Stimulated activated naive CD8-positive, alpha-beta T cell treated with anti-CD3 and anti-CD28 coated beads, Interleukin-15, amount 100 ng/mL, for 72 hours (primary cell): ENCODE results near the gene HPN.
A peak's percentile ranks its signal among the peaks of the same experiment; 100 is the strongest.
"Not testable (repeated sequence)": the region's sequence is repeated elsewhere in the genome, so short reads cannot be mapped to it uniquely, and the experiment has no call there.

Experiments used
- ATAC-seq: fragments of 150-1000 bp; cut with Tn5 transposase; 2 replicates; pipeline ENCODE4 v1.10.0; 2021; ENCODE audit warnings: mild to moderate bottlenecking, moderate library complexity
- DNase-seq, 2 donors: peaks; one replicate each; pipeline ENCODE4 v3.0.0; 2021 to 2022
- H3K27ac Mint-ChIP-seq, 2 donors: one replicate each; pipeline ENCODE4 v1.8.0; 2022; ENCODE audit warnings: mild to moderate bottlenecking in 2 of 2, mixed read lengths in 2 of 2, moderate library complexity in 2 of 2
- H3K27me3 Mint-ChIP-seq: one replicate; pipeline ENCODE4 v1.8.0; 2022; ENCODE audit warnings: mixed read lengths
- H3K4me1 Mint-ChIP-seq: one replicate; pipeline ENCODE4 v1.8.0; 2022; ENCODE audit warnings: mild to moderate bottlenecking, mixed read lengths
- H3K4me3 Mint-ChIP-seq, 2 donors: one replicate each; pipeline ENCODE4 v1.8.0; 2022; ENCODE audit warnings: mild to moderate bottlenecking in 2 of 2, mixed read lengths in 2 of 2, moderate library complexity in 1 of 2
- H3K9me3 Mint-ChIP-seq, 2 donors: one replicate each; pipeline ENCODE4 v1.8.0; 2022; ENCODE audit warnings: mixed read lengths in 2 of 2

The HPN gene

GRCh38 chr19:35042056-35042730 lies 672 bp downstream of the HPN start:
- Mint-ChIP-seq H3K4me3 (peak overlapping the region in 1 of 2 donors; percentile 2), H3K27me3 (peaks cover 26% of the 10 kb centered on the region), H3K4me1 (peaks cover 56% of the 10 kb centered on the region), H3K9me3 (no peaks in the 10 kb centered on the region), H3K27ac (peak overlapping the region in 1 of 2 donors; percentile 69)
- no peak for DNase-seq
- ATAC-seq = no peak

- no peak overlapping the region for H3K4me3 Mint-ChIP-seq
- no peaks in the 10 kb centered on the region for H3K9me3 Mint-ChIP-seq
- ATAC-seq = no peak
- H3K4me1 Mint-ChIP-seq = peaks cover 61% of the 10 kb centered on the region
- no peak overlapping the region for H3K27ac Mint-ChIP-seq
- H3K27me3 Mint-ChIP-seq = peaks cover 26% of the 10 kb centered on the region
- DNase-seq = no peak
Measured at GRCh38 chr19:35042954-35043604, 1.6 kb downstream of the HPN start.

DNA sequence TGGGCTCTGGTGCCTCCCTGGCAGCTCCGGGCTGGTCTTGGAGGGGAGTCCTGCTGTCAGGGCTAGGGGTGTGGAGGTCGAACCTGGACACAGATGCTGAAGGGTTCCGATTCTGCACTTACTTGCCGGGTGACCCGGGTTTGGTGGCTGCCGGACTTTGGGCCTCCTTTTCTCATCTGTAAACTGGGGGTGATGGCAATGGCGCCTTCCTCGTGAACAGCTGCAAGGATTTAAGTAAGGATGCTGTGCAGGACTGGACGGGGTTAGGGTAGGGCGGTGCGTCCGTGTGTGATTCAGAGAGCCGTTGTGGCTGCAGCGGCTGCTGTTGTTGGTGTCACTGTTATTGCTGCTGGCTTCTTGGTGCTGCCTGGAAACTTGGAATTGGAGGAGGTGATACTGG lies 2.4 kb downstream of the HPN start:
- Mint-ChIP-seq H3K27ac (peak overlapping the region in 1 of 2 donors; percentile 81), H3K4me1 (peaks cover 59% of the 10 kb centered on the region), H3K4me3 (no peak overlapping the region), H3K27me3 (peaks cover 26% of the 10 kb centered on the region), H3K9me3 (no peaks in the 10 kb centered on the region)
- DNase-seq (no peak), ATAC-seq (no peak)

DNA sequence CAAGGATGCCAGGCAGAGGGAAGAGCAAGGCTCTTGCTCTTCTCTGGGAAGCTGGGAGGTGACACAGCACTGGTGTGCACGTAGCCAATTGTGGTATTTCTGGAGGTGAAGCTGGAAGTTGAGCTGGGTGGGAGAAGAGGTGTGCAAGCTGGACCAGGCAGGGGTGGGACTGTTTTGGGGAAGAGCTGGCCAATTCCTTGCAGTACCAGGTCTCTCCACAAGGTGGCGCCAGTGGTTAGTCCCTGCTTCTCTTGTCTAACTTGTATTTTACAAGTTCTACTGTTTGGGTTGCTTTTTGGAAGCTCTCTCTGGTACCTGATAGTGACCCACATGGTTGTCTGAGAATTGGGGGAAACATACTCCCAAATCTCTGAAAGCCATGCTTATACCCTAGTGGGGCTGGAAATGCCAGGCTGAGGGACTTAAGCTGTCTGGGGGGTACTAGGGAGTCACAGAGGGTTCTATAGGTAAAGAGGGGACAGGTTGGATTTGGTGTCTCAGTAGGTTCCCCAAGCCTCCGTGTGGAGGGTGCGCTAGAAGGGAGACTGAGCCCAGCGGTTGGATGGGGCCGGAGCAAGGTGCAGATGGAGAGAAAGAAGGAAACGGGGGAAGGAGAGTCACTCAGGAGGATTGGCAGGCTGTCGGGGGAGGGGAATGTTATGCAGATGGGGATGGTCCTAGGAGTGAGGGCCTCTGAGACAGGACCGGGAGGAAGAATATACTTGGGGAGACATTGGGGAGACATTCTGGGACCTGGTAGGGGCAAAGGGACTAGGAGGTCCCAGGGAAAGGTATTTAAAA lies 3.0 kb downstream of the HPN start:
- Mint-ChIP-seq H3K27ac (peak overlapping the region in 1 of 2 donors; percentile 81), H3K4me1 (peaks cover 55% of the 10 kb centered on the region), H3K9me3 (no peaks in the 10 kb centered on the region), H3K27me3 (peaks cover 26% of the 10 kb centered on the region), H3K4me3 (peak overlapping the region in 1 of 2 donors; percentile 40)
- ATAC-seq = no peak
- peak in 1 of 2 donors; percentile 52 for DNase-seq

- H3K27ac Mint-ChIP-seq = peak overlapping the region in 1 of 2 donors; percentile 85
- no peaks in the 10 kb centered on the region for H3K9me3 Mint-ChIP-seq
- H3K4me3 Mint-ChIP-seq = no peak overlapping the region
- H3K4me1 Mint-ChIP-seq = peaks cover 45% of the 10 kb centered on the region
- DNase-seq (peak in 1 of 2 donors; percentile 63), ATAC-seq (peak; percentile 91)
- H3K27me3 Mint-ChIP-seq = peaks cover 16% of the 10 kb centered on the region
Measured at GRCh38 chr19:35045667-35046300, 4.3 kb downstream of the HPN start.

DNA sequence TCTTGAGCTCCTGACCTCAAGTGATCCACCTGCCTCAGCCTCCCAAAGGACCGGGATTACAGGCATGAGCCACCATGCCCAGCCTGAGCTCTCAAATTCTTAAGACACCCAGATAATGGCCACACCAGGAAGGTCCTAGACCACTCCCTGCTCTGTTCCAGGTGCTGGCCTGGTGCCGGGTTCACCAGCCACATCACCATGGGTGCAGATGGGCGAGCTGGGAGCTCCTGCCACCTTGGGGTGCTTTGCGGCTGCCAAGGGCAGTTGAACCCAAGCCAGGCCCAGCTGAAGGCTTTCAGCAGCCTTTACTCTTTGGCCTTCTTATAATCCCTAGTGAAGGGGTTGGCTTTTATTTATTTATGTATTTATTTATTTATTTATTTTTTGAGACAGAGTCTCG lies 4.9 kb downstream of the HPN start:
- ATAC-seq = no peak
- peaks cover 39% of the 10 kb centered on the region for H3K4me1 Mint-ChIP-seq
- DNase-seq = no peak
- H3K9me3 Mint-ChIP-seq = no peaks in the 10 kb centered on the region
- peaks cover 15% of the 10 kb centered on the region for H3K27me3 Mint-ChIP-seq
- H3K4me3 Mint-ChIP-seq = no peak overlapping the region
- no peak overlapping the region for H3K27ac Mint-ChIP-seq

DNA sequence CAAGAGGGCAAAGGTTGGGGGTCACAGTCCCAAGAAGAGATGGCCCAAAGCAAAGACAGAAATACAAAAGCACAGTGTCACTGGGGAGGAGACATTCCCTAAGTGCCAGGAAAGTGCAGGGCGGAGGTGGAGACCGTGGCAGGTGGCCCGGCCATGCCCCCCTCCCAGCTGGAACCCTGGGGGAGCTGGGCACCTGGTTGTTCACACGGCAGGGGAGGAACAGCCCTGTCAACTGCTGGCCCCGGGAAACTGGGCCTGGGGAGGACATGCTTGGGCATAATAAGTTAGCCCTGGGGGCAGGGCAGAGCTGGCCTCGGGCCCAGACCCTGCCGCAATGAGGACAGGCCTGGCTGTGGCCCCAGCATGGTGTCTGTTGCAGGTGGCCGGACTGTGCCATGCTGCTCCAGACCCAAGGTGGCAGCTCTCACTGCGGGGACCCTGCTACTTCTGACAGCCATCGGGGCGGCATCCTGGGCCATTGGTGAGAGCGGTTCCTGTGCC lies 7.4 kb downstream of the HPN start:
- Mint-ChIP-seq H3K4me1 (peaks cover 28% of the 10 kb centered on the region), H3K27me3 (peaks cover 7% of the 10 kb centered on the region), H3K4me3 (no peak overlapping the region), H3K27ac (no peak overlapping the region), H3K9me3 (no peaks in the 10 kb centered on the region)
- ATAC-seq = no peak
- no peak for DNase-seq

DNA sequence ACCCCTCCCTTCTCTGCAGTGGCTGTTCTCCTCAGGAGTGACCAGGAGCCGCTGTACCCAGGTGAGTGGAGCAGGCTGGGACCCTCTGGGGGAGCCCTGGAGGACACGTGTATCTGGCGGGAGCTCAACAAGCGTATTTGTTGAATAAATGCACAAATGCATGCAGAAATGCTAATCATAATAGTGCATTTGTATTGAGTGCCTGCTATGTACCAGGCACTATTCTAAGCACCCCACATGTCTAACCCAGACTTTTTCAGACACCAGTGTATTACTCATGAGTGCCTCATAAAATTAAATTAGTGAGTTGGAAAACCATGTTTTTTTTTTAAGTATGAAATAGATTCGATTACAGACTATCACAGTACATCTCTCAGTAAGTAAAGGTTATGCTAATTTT lies 7.9 kb downstream of the HPN start:
- peaks cover 23% of the 10 kb centered on the region for H3K4me1 Mint-ChIP-seq
- DNase-seq (no peak), ATAC-seq (no peak)
- no peak overlapping the region for H3K27ac Mint-ChIP-seq
- peaks cover 2% of the 10 kb centered on the region for H3K27me3 Mint-ChIP-seq
- no peaks in the 10 kb centered on the region for H3K9me3 Mint-ChIP-seq
- H3K4me3 Mint-ChIP-seq = no peak overlapping the region

GRCh38 chr19:35050662-35051061 lies 9.1 kb downstream of the HPN start:
- DNase-seq, H3K27ac Mint-ChIP-seq: not testable (repeated sequence)

DNA sequence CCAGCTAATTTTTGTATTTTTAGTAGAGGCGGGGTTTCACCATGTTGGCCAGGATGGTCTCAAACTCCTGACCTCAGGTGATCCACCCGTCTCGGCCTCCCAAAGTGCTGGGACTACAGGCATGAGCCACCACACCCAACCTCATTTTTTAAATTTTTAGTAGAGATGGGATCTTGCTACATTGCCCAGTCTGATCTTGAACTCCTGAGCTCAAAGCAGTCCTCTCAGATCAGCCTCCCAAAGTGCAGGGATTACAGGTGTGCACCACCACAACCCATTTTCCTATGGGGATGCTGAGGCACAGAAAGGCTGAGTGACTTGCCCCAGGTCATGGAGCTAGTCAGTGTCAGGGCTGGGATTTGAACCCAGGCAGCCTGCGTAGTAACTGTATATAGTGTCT lies 9.7 kb downstream of the HPN start:
- not testable (repeated sequence) for DNase-seq, ATAC-seq, H3K9me3 Mint-ChIP-seq, H3K4me3 Mint-ChIP-seq, H3K4me1 Mint-ChIP-seq, H3K27me3 Mint-ChIP-seq
- peak overlapping the region in 1 of 2 donors; percentile 34 for H3K27ac Mint-ChIP-seq

More at GRCh38 chr19:35050662-35051061, 9.1 kb downstream of the HPN start:
- not testable (repeated sequence) for H3K4me3 Mint-ChIP-seq, H3K9me3 Mint-ChIP-seq, ATAC-seq, H3K27me3 Mint-ChIP-seq
- peaks cover 12% of the 10 kb centered on the region for H3K4me1 Mint-ChIP-seq

- no peak for DNase-seq
- Mint-ChIP-seq H3K27me3 (no peaks in the 10 kb centered on the region), H3K4me3 (no peak overlapping the region), H3K4me1 (peaks cover 7% of the 10 kb centered on the region), H3K9me3 (no peaks in the 10 kb centered on the region), H3K27ac (no peak overlapping the region)
- no peak for ATAC-seq
Measured at GRCh38 chr19:35051796-35052195, 10.3 kb downstream of the HPN start.

- Mint-ChIP-seq H3K9me3 (no peaks in the 10 kb centered on the region), H3K4me1 (no peaks in the 10 kb centered on the region), H3K27me3 (no peaks in the 10 kb centered on the region), H3K27ac (no peak overlapping the region), H3K4me3 (no peak overlapping the region)
- ATAC-seq (no peak), DNase-seq (no peak)
Measured at GRCh38 chr19:35052599-35053190, 11.2 kb downstream of the HPN start.

DNA sequence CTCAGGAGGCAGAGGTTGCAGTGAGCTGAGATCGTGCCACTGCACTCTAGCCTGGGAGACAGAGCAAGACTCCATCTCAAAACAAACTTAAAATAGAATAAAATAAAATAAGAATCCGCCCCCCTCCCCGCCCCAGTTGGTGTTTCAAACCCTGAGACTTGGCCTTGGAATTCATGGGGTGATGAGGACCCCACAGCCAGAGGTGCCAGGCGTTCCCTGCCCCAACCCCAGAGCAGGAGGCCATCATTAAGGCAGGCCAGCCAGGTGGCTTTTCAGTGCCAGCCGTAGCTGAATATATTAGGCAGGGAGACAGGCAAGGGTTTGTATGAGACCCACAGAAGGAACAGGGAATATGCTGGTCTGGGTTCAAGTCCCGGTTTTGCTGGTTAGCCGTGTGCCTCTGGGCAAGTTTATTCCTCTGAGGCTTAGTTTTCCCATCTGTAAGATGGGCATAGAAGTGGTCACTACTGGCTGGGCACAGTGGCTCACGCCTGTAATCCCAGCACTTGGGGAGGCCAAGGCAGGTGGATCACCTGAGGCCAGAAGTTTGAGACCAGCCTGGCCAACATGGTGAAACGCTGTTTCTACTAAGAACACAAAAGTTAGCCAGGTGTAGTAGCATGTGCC lies 12.3 kb downstream of the HPN start:
- H3K27ac Mint-ChIP-seq = no peak overlapping the region

DNA sequence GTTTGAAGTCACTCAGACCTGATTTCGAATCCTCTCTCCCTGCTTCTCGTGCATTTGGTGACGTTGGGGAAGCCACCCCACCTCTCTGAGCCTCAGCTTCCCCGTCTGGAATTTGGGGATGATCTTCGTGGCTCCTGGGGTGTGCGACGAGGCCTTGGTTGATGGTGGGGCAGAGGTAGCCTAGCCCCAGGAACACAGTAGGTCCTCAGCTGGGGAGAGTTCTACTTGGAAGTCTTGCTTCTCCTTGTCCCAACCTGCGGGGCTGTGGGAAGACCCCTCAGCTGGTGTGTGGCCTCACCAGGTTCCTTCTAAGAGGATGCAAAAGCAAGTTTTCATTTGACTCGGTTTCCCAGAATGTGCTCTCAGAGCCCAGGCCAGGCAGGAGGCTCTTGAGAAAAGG lies 13.1 kb downstream of the HPN start:
- ATAC-seq (no peak), DNase-seq (no peak)
- Mint-ChIP-seq H3K9me3 (no peaks in the 10 kb centered on the region), H3K4me1 (no peaks in the 10 kb centered on the region), H3K27me3 (no peaks in the 10 kb centered on the region), H3K27ac (no peak overlapping the region), H3K4me3 (no peak overlapping the region)

More for the DNA sequence above, 12.3 kb downstream of the HPN start:
- no peak overlapping the region for H3K4me3 Mint-ChIP-seq
- H3K9me3 Mint-ChIP-seq = no peaks in the 10 kb centered on the region
- no peak for DNase-seq
- H3K4me1 Mint-ChIP-seq = no peaks in the 10 kb centered on the region
- H3K27me3 Mint-ChIP-seq = no peaks in the 10 kb centered on the region
- no peak for ATAC-seq

DNA sequence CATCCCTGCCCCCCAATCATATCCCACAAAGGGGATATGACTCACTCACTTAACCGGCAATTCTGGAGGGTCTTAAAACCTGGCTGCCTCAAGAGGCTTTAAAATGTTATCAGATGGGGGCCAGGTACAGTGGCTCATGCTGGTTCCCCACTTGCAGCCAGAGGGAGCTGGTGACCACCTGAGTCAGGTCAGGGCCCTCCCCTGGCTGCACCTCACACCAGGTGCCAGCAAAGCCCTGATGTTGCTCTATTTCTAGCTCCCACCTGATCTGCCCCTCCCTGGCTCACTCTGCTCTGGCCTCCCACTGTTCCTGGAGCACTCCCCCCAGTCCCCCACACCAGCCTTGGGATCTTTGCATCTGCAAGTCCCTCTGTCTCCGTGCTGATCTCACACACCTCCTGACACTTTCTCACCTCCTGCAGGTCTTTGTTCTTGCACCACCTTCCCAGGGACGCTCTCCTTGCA lies 14.2 kb downstream of the HPN start:
- H3K9me3 Mint-ChIP-seq = no peaks in the 10 kb centered on the region
- no peak overlapping the region for H3K4me3 Mint-ChIP-seq
- DNase-seq (no peak), ATAC-seq (peak; percentile 67)
- H3K27me3 Mint-ChIP-seq = no peaks in the 10 kb centered on the region
- H3K27ac Mint-ChIP-seq = no peak overlapping the region
- H3K4me1 Mint-ChIP-seq = no peaks in the 10 kb centered on the region
